Liver (tissue), 9 donors: ENCODE measurements around the gene CYB5A. TPM values are rescaled to one million over a fixed set of nuclear protein-coding genes. Genes with fewer than 3 reads are reported as not detected.
A peak's percentile ranks its signal among the peaks of the same experiment; 100 is the strongest.

Source experiments
- DNase-seq: peaks from one replicate; pipeline ENCODE4 v3.0.0-alpha.2; 2017; ENCODE audit warnings: low spot score
- H3K27ac ChIP-seq, 2 donors: one replicate each; pipeline ENCODE4 v1.7.0; 2013; ENCODE audit warnings: inconsistent platforms in 2 of 2, low read length in 2 of 2, control low read depth in 1 of 2, low read depth in 1 of 2, mild to moderate bottlenecking in 1 of 2
- H3K27me3 ChIP-seq, 4 donors: one replicate each; pipeline versions ENCODE4 v1.6.1 to v1.7.0; 2013; ENCODE audit warnings: low read length in 3 of 4, inconsistent platforms in 1 of 4, mild to moderate bottlenecking in 1 of 4, moderate library complexity in 1 of 4; ENCODE audit not compliant: control insufficient read depth in 4 of 4, insufficient read depth in 4 of 4
- H3K36me3 ChIP-seq, 4 donors: one replicate each; pipeline versions ENCODE4 v1.6.1 to v1.7.0; 2013; ENCODE audit warnings: low read length in 3 of 4, mild to moderate bottlenecking in 3 of 4, low read depth in 1 of 4, moderate library complexity in 1 of 4; ENCODE audit not compliant: control insufficient read depth in 4 of 4, insufficient read depth in 3 of 4
- H3K4me1 ChIP-seq, 4 donors: one replicate each; pipeline versions ENCODE4 v1.6.1 to v1.7.0; 2013; ENCODE audit warnings: low read length in 3 of 4, mild to moderate bottlenecking in 3 of 4, moderate library complexity in 1 of 4; ENCODE audit not compliant: control insufficient read depth in 4 of 4, insufficient read depth in 4 of 4
- H3K4me3 ChIP-seq, 3 donors: one replicate each; pipeline versions ENCODE4 v1.6.1 to v1.7.0; 2013; ENCODE audit warnings: low read length in 3 of 3, control low read depth in 1 of 3, low read depth in 1 of 3, mild to moderate bottlenecking in 1 of 3
- H3K9ac ChIP-seq, 2 donors: one replicate each; pipeline ENCODE4 v1.7.0; 2013; ENCODE audit warnings: low read length in 2 of 2, mild to moderate bottlenecking in 2 of 2, moderate library complexity in 2 of 2, control low read depth in 1 of 2, low read depth in 1 of 2
- H3K9me3 ChIP-seq, 4 donors: one replicate each; pipeline versions ENCODE4 v1.6.1 to v1.7.0; 2013; ENCODE audit warnings: low read length in 3 of 4; ENCODE audit not compliant: control insufficient read depth in 4 of 4
- ATF3 ChIP-seq: IDR thresholded peaks from 2 replicates; pipeline ENCODE4 v1.6.1; 2016; ENCODE audit warnings: antibody characterized with exemption
- EGR1 ChIP-seq, 2 donors: IDR thresholded peaks; 2 replicates each; pipeline ENCODE4 v1.6.1; 2016 to 2018; ENCODE audit warnings: antibody characterized with exemption in 2 of 2, low read depth in 2 of 2
- FOXA1 ChIP-seq: IDR thresholded peaks from 2 replicates; pipeline ENCODE4 v1.6.1; 2016; ENCODE audit warnings: antibody characterized with exemption
- FOXA2 ChIP-seq: IDR thresholded peaks from 2 replicates; pipeline ENCODE4 v1.6.1; 2016; ENCODE audit warnings: antibody characterized with exemption
- GABPA ChIP-seq, 2 donors: IDR thresholded peaks in 1 of 2; conservative IDR thresholded peaks in 1 of 2; 2 replicates each; pipeline ENCODE4 v1.6.1; 2016; ENCODE audit warnings: antibody characterized with exemption in 2 of 2, mild to moderate bottlenecking in 1 of 2, moderate library complexity in 1 of 2
- HNF4A ChIP-seq, 2 donors: conservative IDR thresholded peaks; 2 replicates each; pipeline ENCODE4 v1.6.1; 2016; ENCODE audit warnings: antibody characterized with exemption in 2 of 2, mild to moderate bottlenecking in 2 of 2
- HNF4G ChIP-seq: IDR thresholded peaks from 2 replicates; pipeline ENCODE4 v1.6.1; 2016; ENCODE audit warnings: antibody characterized with exemption
- JUND ChIP-seq, 2 donors: IDR thresholded peaks; 2 replicates each; pipeline ENCODE4 v1.6.1; 2016; ENCODE audit warnings: antibody characterized with exemption in 2 of 2
- MAX ChIP-seq: IDR thresholded peaks from 2 replicates; pipeline ENCODE4 v1.6.1; 2016; ENCODE audit warnings: antibody characterized with exemption
- NR2F2 ChIP-seq: IDR thresholded peaks from 2 replicates; pipeline ENCODE4 v1.6.1; 2016; ENCODE audit warnings: antibody characterized with exemption
- RAD21 ChIP-seq, 2 donors: IDR thresholded peaks; 2 replicates each; pipeline ENCODE4 v1.6.1; 2016; ENCODE audit warnings: antibody characterized with exemption in 2 of 2, mild to moderate bottlenecking in 2 of 2
- REST ChIP-seq: IDR thresholded peaks from 2 replicates; pipeline ENCODE4 v1.6.1; 2016; ENCODE audit warnings: antibody characterized with exemption, mild to moderate bottlenecking
- RXRA ChIP-seq, 2 donors: IDR thresholded peaks; 2 replicates each; pipeline ENCODE4 v1.6.1; 2017 to 2018; ENCODE audit warnings: antibody characterized with exemption in 2 of 2, mild to moderate bottlenecking in 1 of 2
- SP1 ChIP-seq: IDR thresholded peaks from 2 replicates; pipeline ENCODE4 v1.6.1; 2018; ENCODE audit warnings: antibody characterized with exemption, mild to moderate bottlenecking
- TAF1 ChIP-seq: conservative IDR thresholded peaks from 2 replicates; pipeline ENCODE4 v1.6.1; 2016; ENCODE audit warnings: antibody characterized with exemption, mild to moderate bottlenecking
- YY1 ChIP-seq: IDR thresholded peaks from 2 replicates; pipeline ENCODE4 v1.6.1; 2016; ENCODE audit warnings: antibody characterized with exemption, mild to moderate bottlenecking
- WGBS: extraction: QIAGEN DNeasy Blood & Tissue Kit; methylation state at CpG from one replicate; pipeline ENCODE4 v1.1.7; 2013; 5-methylcytosine and 5-hydroxymethylcytosine counted together
- polyA plus RNA-seq, 2 donors: library from polyadenylated mRNA; stranded (reverse) in 1 of 2; unstranded in 1 of 2; fragments of 200-250 nt in 1 of 2; fragments of >200 nt in 1 of 2; fragmentation: Nextera tagmentation in 1 of 2; extraction: Ambion mirVana in 1 of 2; gene quantifications; one replicate each; pipeline versions ENCODE4 v1.2.1 to v1.2.3, GENCODE V29; 2013 to 2015
- total RNA-seq, 2 donors: library from RNA; depleted of rRNA; stranded (reverse); fragments of >200 nt; gene quantifications; one replicate each; pipeline ENCODE4 v1.2.3, GENCODE V29; 2014
- TF ChIP-seq, protein P1 (sequence below): IDR thresholded peaks from 2 replicates; pipeline ENCODE4 v1.6.1; 2016; ENCODE audit warnings: antibody characterized with exemption
- TF ChIP-seq, protein P2 (sequence below): fragments of 150-350 bp; IDR thresholded peaks from 2 replicates; pipeline ENCODE4 v1.5.1; 2017; ENCODE audit warnings: improper control_type of control experiment, low read depth, low read length; ENCODE audit not compliant: missing input control
- donor health status: healthy.
- donor health status: healthy.
- donor health status: healthy.
- donor health status: healthy.
- donor health status: healthy.

Gene CYB5A
- total and polyA plus RNA-seq, 4 donors = 277 to 2,022 (median 1,122) TPM

GRCh38 chr18:74242438-74243096 is 49.2 kb downstream of the CYB5A start:
- no peak overlapping the region for H3K4me3 ChIP-seq
- 25% methylated on average over 17 of the region's 17 CpGs for WGBS
- H3K9ac ChIP-seq = peak overlapping the region in 1 of 2 donors; percentile 80
- H3K4me1 ChIP-seq = peaks cover 9 to 37% (median 27%) of the 10 kb centered on the region in 4 donors
- H3K27me3 ChIP-seq = no peaks in the 10 kb centered on the region
- TF ChIP-seq FOXA1 (no peak), REST (no peak), GABPA (IDR thresholded peaks at IDR 0.05 in 1 of 2, conservative IDR thresholded peaks at IDR 0.05 in 1 of 2) (no peak), HNF4G (peak; percentile 22), FOXA2 (no peak), ATF3 (no peak), HNF4A (conservative IDR thresholded peaks at IDR 0.05) (peak; percentile 67 to 76), JUND (IDR thresholded peaks at IDR 0.05) (peak; percentile 24 to 74), RAD21 (IDR thresholded peaks at IDR 0.05) (peak; percentile 56), NR2F2 (peak; percentile 39), RXRA (IDR thresholded peaks at IDR 0.05) (peak; percentile 93 to 96), YY1 (peak; percentile 51), EGR1 (IDR thresholded peaks at IDR 0.05; ENCODE audit: low read depth in 2 of 2) (peak in 1 of 2 donors; percentile 55), TAF1 (peak; percentile 22), MAX (peak; percentile 78), SP1 (peak; percentile 73)
- TF ChIP-seq, protein P1, sequence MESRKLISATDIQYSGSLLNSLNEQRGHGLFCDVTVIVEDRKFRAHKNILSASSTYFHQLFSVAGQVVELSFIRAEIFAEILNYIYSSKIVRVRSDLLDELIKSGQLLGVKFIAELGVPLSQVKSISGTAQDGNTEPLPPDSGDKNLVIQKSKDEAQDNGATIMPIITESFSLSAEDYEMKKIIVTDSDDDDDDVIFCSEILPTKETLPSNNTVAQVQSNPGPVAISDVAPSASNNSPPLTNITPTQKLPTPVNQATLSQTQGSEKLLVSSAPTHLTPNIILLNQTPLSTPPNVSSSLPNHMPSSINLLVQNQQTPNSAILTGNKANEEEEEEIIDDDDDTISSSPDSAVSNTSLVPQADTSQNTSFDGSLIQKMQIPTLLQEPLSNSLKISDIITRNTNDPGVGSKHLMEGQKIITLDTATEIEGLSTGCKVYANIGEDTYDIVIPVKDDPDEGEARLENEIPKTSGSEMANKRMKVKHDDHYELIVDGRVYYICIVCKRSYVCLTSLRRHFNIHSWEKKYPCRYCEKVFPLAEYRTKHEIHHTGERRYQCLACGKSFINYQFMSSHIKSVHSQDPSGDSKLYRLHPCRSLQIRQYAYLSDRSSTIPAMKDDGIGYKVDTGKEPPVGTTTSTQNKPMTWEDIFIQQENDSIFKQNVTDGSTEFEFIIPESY = peak; percentile 44
- TF ChIP-seq, protein P2, sequence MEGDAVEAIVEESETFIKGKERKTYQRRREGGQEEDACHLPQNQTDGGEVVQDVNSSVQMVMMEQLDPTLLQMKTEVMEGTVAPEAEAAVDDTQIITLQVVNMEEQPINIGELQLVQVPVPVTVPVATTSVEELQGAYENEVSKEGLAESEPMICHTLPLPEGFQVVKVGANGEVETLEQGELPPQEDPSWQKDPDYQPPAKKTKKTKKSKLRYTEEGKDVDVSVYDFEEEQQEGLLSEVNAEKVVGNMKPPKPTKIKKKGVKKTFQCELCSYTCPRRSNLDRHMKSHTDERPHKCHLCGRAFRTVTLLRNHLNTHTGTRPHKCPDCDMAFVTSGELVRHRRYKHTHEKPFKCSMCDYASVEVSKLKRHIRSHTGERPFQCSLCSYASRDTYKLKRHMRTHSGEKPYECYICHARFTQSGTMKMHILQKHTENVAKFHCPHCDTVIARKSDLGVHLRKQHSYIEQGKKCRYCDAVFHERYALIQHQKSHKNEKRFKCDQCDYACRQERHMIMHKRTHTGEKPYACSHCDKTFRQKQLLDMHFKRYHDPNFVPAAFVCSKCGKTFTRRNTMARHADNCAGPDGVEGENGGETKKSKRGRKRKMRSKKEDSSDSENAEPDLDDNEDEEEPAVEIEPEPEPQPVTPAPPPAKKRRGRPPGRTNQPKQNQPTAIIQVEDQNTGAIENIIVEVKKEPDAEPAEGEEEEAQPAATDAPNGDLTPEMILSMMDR = peak; percentile 4
- H3K27ac ChIP-seq = peak overlapping the region; percentile 72 to 87
- peak; percentile 79 for DNase-seq
- H3K36me3 ChIP-seq = no peaks in the 10 kb centered on the region
- H3K9me3 ChIP-seq = no peaks in the 10 kb centered on the region
